RWPE2 (cell line): ENCODE results near the gene S100G.

ENCODE experiments used
- ATAC-seq: fragments of 200-7000 bp; cut with Tn5 transposase; 3 replicates; pipeline ENCODE4 v1.9.1; 2021; ENCODE audit warnings: low read depth
- DNase-seq: peaks from one replicate; pipeline ENCODE4 v3.0.0-alpha.2; 2020; ENCODE audit warnings: low spot score
- H3K27ac ChIP-seq: fragments of 450-650 bp; 2 replicates; pipeline ENCODE4 v1.5.1; 2017; ENCODE audit warnings: mild to moderate bottlenecking; ENCODE audit not compliant: poor library complexity, severe bottlenecking
- H3K27me3 ChIP-seq: fragments of 250-450 bp; sonication (Bioruptor Pico); 2 replicates; pipeline ENCODE4 v1.5.1; 2021; ENCODE audit warnings: mild to moderate bottlenecking, moderate library complexity; ENCODE audit not compliant: insufficient read depth, poor library complexity, severe bottlenecking
- H3K36me3 ChIP-seq: fragments of 250-450 bp; sonication (Bioruptor Pico); 2 replicates; pipeline ENCODE4 v1.5.1; 2020; ENCODE audit warnings: low read depth, mild to moderate bottlenecking, moderate library complexity
- H3K4me1 ChIP-seq: fragments of 250-450 bp; sonication (Bioruptor Pico); 2 replicates; pipeline ENCODE4 v1.5.1; 2021; ENCODE audit warnings: mild to moderate bottlenecking, moderate library complexity; ENCODE audit not compliant: insufficient read depth, poor library complexity, severe bottlenecking
- H3K4me3 ChIP-seq: fragments of 250-450 bp; sonication (Bioruptor Pico); 2 replicates; pipeline ENCODE4 v1.5.1; 2021; ENCODE audit warnings: mild to moderate bottlenecking, moderate library complexity; ENCODE audit not compliant: severe bottlenecking
- H3K9me3 ChIP-seq: fragments of 250-450 bp; sonication (Bioruptor Pico); 2 replicates; pipeline ENCODE4 v1.5.1; 2021; ENCODE audit warnings: mild to moderate bottlenecking, moderate library complexity; ENCODE audit not compliant: severe bottlenecking
- CTCF ChIP-seq: fragments of 450-650 bp; IDR thresholded peaks from one replicate; pipeline ENCODE4 v1.5.1; 2017; ENCODE audit warnings: mild to moderate bottlenecking, moderate library complexity; ENCODE audit not compliant: poor library complexity, severe bottlenecking

Gene S100G

DNA sequence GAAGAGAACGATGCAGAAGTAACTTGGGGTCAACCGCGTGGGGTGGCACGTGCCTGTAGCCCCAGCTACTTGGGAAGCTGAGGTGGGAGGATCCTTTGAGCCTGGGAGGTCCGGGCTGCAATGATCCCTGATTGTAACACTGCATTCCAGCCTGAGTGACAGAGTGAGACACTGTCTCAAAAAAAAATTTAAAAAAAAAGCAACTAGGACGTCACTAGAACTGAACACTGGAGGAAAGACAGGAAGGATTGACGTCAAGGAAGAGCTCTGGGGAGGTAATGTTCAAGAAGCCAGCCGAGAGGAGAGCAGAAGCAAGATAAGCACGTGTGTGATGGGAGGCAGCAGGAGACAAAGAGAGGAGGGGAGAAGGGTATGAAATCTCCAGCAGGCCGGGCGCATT lies 28.7 kb downstream of the S100G start:
- Histone ChIP-seq H3K4me1 (no peaks in the 10 kb centered on the region), H3K27me3 (no peaks in the 10 kb centered on the region), H3K4me3 (no peak overlapping the region), H3K9me3 (no peaks in the 10 kb centered on the region), H3K27ac (no peak overlapping the region), H3K36me3 (peaks cover 3% of the 10 kb centered on the region)
- TF ChIP-seq CTCF: no peak
- DNase-seq: no peak
- no peak for ATAC-seq

GRCh38 chrX:16683007-16683664 lies 33.2 kb downstream of the S100G start:
- H3K36me3 ChIP-seq: no peaks in the 10 kb centered on the region; the same call in none of the 2 replicates
- no peak overlapping the region for H3K4me3 ChIP-seq
- H3K9me3 ChIP-seq: no peaks in the 10 kb centered on the region
- H3K27ac ChIP-seq: no peak overlapping the region
- H3K27me3 ChIP-seq: no peaks in the 10 kb centered on the region
- no peak for TF ChIP-seq CTCF
- DNase-seq (no peak), ATAC-seq (no peak)
- H3K4me1 ChIP-seq: no peaks in the 10 kb centered on the region

DNA sequence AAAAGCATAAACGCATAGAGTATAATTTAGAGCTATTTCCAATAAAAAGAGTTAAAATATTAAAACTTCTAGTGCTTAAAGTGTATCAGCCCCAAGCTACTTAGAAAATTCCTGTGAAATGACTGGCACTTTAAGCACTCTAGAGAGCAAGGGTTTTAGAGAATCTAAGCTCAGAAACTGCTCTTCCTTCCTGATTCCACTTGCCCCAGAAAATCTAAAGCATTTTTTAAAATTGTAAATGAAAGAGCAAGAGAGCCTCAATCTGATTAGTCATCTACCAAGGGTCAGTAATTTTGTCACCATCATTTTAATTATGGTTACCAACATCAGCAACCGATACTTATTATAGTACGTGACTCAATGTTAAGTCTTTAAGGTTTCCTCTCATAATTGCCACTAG lies 37.6 kb downstream of the S100G start:
- Histone ChIP-seq H3K9me3 (no peaks in the 10 kb centered on the region), H3K27me3 (no peaks in the 10 kb centered on the region), H3K27ac (no peak overlapping the region), H3K36me3 (no peaks in the 10 kb centered on the region; the same call in none of the 2 replicates), H3K4me1 (no peaks in the 10 kb centered on the region), H3K4me3 (no peak overlapping the region)
- no peak for TF ChIP-seq CTCF
- DNase-seq: no peak
- no peak for ATAC-seq

GRCh38 chrX:16695079-16695676 lies 45.2 kb downstream of the S100G start:
- no peaks in the 10 kb centered on the region for H3K4me1 ChIP-seq
- DNase-seq (no peak), ATAC-seq (no peak)
- no peak overlapping the region for H3K4me3 ChIP-seq
- H3K27ac ChIP-seq: no peak overlapping the region
- H3K27me3 ChIP-seq: no peaks in the 10 kb centered on the region
- no peaks in the 10 kb centered on the region for H3K9me3 ChIP-seq
- TF ChIP-seq CTCF: peak; percentile 73
- H3K36me3 ChIP-seq: no peaks in the 10 kb centered on the region; the same call in 1 of the 2 replicates

GRCh38 chrX:16696956-16697355 lies 47.0 kb downstream of the S100G start:
- no peak for TF ChIP-seq CTCF
- Histone ChIP-seq H3K4me3 (no peak overlapping the region), H3K27me3 (no peaks in the 10 kb centered on the region), H3K4me1 (no peaks in the 10 kb centered on the region), H3K9me3 (no peaks in the 10 kb centered on the region), H3K27ac (no peak overlapping the region), H3K36me3 (no peaks in the 10 kb centered on the region)
- no peak for DNase-seq
- ATAC-seq: no peak
